Measurements from ENCODE around the gene PHYH. TPM values are rescaled to one million over a fixed set of nuclear protein-coding genes. Genes with fewer than 3 reads are reported as not detected.

The PHYH gene
- total and polyA plus RNA-seq, 2 donors: 7.7 to 18.1 TPM

DNA sequence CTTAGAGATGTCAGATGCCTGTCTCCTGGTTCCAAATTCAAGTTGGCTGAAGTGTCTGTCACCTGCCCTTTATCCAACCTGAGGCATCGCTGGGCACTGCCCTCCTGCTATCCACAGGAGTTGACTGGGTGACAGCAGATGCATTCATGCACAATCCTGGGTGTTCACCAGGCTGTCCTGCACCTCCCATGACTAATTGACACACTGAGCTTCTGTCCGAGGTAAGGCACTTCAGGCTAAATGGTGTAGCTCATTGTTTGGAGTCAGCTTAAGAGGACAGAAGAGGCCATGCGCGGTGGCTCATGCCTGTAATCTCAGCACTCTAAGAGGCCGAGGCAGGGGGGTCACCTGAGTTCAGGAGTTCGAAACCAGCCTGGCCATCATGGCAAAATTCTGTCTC lies 68.1 kb downstream of the PHYH start:
- H3K4me3 ChIP-seq (ENCODE audit: low read length in 2 of 2): no peak overlapping the region
- no peaks in the 10 kb centered on the region for H3K36me3 ChIP-seq (ENCODE audit: control insufficient read depth in 2 of 2, insufficient read depth in 2 of 2, low read length in 1 of 2)
- 95% methylated on average over 6 of the region's 6 CpGs for WGBS
- peaks cover 0 to 5% of the 10 kb centered on the region in 2 donors for H3K27me3 ChIP-seq (ENCODE audit: control insufficient read depth in 2 of 2, insufficient read depth in 1 of 2, low read length in 1 of 2)
- H3K27ac ChIP-seq (ENCODE audit: low read depth in 1 of 2, low read length in 1 of 2): no peak overlapping the region
- H3K4me1 ChIP-seq (ENCODE audit: control insufficient read depth in 2 of 2, insufficient read depth in 2 of 2, low read length in 2 of 2): no peaks in the 10 kb centered on the region
- no peaks in the 10 kb centered on the region for H3K9me3 ChIP-seq (ENCODE audit: control insufficient read depth in 2 of 2, insufficient read depth in 1 of 2, low read length in 1 of 2)
- DNase-seq (ENCODE audit: low read depth in 6 of 9, low spot score in 9 of 9): no peak

DNA sequence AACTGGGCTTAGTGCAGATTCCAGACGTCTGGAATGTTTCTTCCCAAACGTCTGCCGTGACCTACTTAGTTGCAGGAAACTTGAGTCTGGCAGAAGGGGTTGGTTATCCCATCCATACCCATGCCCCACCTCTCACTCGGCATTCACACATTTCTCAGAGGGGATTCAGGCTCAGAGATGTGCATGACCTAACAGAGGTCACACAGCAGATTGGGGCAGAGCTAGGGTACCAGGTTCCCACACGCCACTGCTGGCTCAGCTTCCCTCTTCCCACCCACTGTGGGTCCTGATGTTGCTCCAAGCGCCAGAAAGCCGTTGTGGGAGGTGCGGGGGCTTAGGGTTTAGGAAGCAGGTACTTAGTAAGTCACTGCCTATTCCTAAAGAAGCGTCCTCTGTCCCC lies 68.7 kb downstream of the PHYH start:
- WGBS: 89% methylated on average over 9 of the region's 9 CpGs
- no peaks in the 10 kb centered on the region for H3K36me3 ChIP-seq (ENCODE audit: control insufficient read depth in 2 of 2, insufficient read depth in 2 of 2, low read length in 1 of 2)
- no peak overlapping the region for H3K27ac ChIP-seq (ENCODE audit: low read depth in 1 of 2, low read length in 1 of 2)
- H3K9me3 ChIP-seq (ENCODE audit: control insufficient read depth in 2 of 2, insufficient read depth in 1 of 2, low read length in 1 of 2): no peaks in the 10 kb centered on the region
- H3K4me3 ChIP-seq (ENCODE audit: low read length in 2 of 2): no peak overlapping the region
- H3K27me3 ChIP-seq (ENCODE audit: control insufficient read depth in 2 of 2, insufficient read depth in 1 of 2, low read length in 1 of 2): peaks cover 0 to 5% of the 10 kb centered on the region in 2 donors
- H3K4me1 ChIP-seq (ENCODE audit: control insufficient read depth in 2 of 2, insufficient read depth in 2 of 2, low read length in 2 of 2): no peaks in the 10 kb centered on the region
- DNase-seq (ENCODE audit: low read depth in 6 of 9, low spot score in 9 of 9): no peak

Other genes starting within 250 kb of the PHYH start
- gene OPTN, start 199.9 kb downstream of the PHYH start, total RNA-seq: 23.6 TPM
- 50.8 TPM for gene OPTN, start 199.9 kb downstream of the PHYH start, polyA plus RNA-seq
- gene MCM10, start 138.5 kb downstream of the PHYH start, total RNA-seq: 15.7 TPM
- 0.27 TPM for gene MCM10, start 138.5 kb downstream of the PHYH start, polyA plus RNA-seq
- gene UCMA, start 65.7 kb downstream of the PHYH start, total RNA-seq: 0.52 TPM
- 0.23 TPM for gene UCMA, start 65.7 kb downstream of the PHYH start, polyA plus RNA-seq
- gene SEPHS1, start 48.2 kb upstream of the PHYH start, total RNA-seq: 51.1 TPM
- gene SEPHS1, start 48.2 kb upstream of the PHYH start, polyA plus RNA-seq: 33.2 TPM
- gene BEND7, start 228.9 kb upstream of the PHYH start, total RNA-seq: 0.66 TPM
- 2.1 TPM for gene BEND7, start 228.9 kb upstream of the PHYH start, polyA plus RNA-seq